Skeletal muscle satellite cell (primary cell): ENCODE results near the gene CEPT1.

Source experiments
- H3K27me3 ChIP-seq: 2 replicates; pipeline ENCODE4 v1.7.0; 2013; ENCODE audit warnings: low read length; ENCODE audit not compliant: control insufficient read depth, insufficient read depth
- H3K36me3 ChIP-seq: 2 replicates; pipeline ENCODE4 v1.7.0; 2013; ENCODE audit warnings: mild to moderate bottlenecking, control low read depth, low read length; ENCODE audit not compliant: insufficient read depth
- H3K4me1 ChIP-seq: 2 replicates; pipeline ENCODE4 v1.7.0; 2013; ENCODE audit warnings: low read length; ENCODE audit not compliant: control insufficient read depth, insufficient read depth
- H3K4me2 ChIP-seq: 2 replicates; pipeline ENCODE4 v1.7.0; 2013; ENCODE audit warnings: mild to moderate bottlenecking, low read length
- H3K4me3 ChIP-seq: 2 replicates; pipeline ENCODE4 v1.7.0; 2013; ENCODE audit warnings: low read length
- H3K9ac ChIP-seq: 2 replicates; pipeline ENCODE4 v1.7.0; 2013; ENCODE audit warnings: mild to moderate bottlenecking, low read depth, low read length, moderate library complexity
- H3K9me3 ChIP-seq: replicated peaks from 2 replicates; pipeline ENCODE4 v1.7.0; 2013; ENCODE audit warnings: mild to moderate bottlenecking, control low read depth, low read length

The CEPT1 gene

GRCh38 chr1:111196213-111196612 lies 56.2 kb downstream of the CEPT1 start:
- Histone ChIP-seq H3K36me3 (no peaks in the 10 kb centered on the region), H3K4me3 (no peak overlapping the region), H3K4me2 (no peak overlapping the region), H3K9ac (no peak overlapping the region), H3K9me3 (no peaks in the 10 kb centered on the region), H3K27me3 (no peaks in the 10 kb centered on the region), H3K4me1 (peaks cover 8% of the 10 kb centered on the region)

DNA sequence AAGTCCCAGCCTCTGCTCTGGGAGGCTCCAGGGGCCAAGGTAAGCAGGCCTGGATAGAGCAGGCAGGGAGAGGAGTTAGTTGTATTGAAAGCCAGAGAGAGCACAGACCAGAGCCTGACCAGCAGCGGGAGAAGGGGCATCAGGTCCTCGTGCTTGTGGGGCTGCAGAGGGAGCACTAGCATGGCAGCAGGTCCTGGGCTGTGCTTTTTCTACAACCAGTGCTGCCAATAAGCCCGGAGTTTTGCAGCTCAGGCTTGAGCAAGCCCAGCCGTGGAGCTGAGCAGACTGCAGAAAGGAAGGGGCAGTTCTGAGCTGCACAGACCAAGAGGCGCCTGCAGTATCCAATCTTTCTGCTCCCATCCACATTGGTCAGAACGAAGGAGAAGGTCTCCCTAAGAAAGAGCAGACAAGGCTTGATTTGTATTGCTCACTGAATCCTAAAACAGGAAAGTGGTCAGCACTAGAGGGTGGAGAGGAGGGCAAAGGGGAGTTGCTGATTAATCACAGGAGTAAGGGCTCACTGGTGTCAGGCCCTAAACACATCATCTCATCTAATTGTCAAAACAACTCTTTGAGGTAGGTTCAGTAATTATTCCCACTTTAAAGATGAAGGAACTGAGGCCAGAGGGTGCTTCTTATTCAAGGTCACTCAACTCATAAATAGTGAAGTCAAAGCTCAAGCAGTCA lies 57.7 kb downstream of the CEPT1 start:
- H3K4me1 ChIP-seq = no peaks in the 10 kb centered on the region
- no peak overlapping the region for H3K9ac ChIP-seq
- H3K27me3 ChIP-seq = no peaks in the 10 kb centered on the region
- H3K4me2 ChIP-seq = no peak overlapping the region
- no peak overlapping the region for H3K4me3 ChIP-seq
- H3K9me3 ChIP-seq = no peaks in the 10 kb centered on the region
- H3K36me3 ChIP-seq = no peaks in the 10 kb centered on the region

- H3K36me3 ChIP-seq = no peaks in the 10 kb centered on the region
Measured at GRCh38 chr1:111198836-111199235, 58.8 kb downstream of the CEPT1 start.

DNA sequence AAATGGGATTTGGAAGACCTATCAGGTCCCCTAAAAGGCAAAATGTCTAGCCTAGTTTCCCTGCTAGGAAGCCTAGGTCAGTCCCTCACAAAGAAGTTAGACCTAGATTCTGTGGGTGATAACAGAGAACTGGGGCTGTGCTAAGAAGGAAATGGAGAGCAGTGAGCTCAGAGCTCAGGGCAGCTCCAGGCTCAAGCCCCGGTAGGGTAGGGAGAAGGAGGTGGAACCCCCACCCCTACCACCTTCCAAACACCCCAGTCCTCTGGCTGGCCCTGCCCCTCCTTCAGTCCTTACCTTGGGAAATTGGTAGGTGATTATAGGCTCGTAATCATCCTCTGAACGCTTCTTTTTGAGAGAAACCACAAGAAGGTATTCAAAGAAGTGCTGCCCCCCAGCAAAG lies 59.3 kb downstream of the CEPT1 start:
- no peak overlapping the region for H3K9ac ChIP-seq
- no peak overlapping the region for H3K4me2 ChIP-seq
- peaks cover under 1% of the 10 kb centered on the region for H3K4me1 ChIP-seq
- H3K36me3 ChIP-seq = no peaks in the 10 kb centered on the region
- peaks cover 10% of the 10 kb centered on the region for H3K27me3 ChIP-seq
- no peak overlapping the region for H3K4me3 ChIP-seq
- no peaks in the 10 kb centered on the region for H3K9me3 ChIP-seq

More at GRCh38 chr1:111198836-111199235, 58.8 kb downstream of the CEPT1 start:
- Histone ChIP-seq H3K9me3 (no peaks in the 10 kb centered on the region), H3K27me3 (peaks cover 9% of the 10 kb centered on the region), H3K4me1 (no peaks in the 10 kb centered on the region), H3K4me2 (no peak overlapping the region), H3K9ac (no peak overlapping the region), H3K4me3 (no peak overlapping the region)

DNA sequence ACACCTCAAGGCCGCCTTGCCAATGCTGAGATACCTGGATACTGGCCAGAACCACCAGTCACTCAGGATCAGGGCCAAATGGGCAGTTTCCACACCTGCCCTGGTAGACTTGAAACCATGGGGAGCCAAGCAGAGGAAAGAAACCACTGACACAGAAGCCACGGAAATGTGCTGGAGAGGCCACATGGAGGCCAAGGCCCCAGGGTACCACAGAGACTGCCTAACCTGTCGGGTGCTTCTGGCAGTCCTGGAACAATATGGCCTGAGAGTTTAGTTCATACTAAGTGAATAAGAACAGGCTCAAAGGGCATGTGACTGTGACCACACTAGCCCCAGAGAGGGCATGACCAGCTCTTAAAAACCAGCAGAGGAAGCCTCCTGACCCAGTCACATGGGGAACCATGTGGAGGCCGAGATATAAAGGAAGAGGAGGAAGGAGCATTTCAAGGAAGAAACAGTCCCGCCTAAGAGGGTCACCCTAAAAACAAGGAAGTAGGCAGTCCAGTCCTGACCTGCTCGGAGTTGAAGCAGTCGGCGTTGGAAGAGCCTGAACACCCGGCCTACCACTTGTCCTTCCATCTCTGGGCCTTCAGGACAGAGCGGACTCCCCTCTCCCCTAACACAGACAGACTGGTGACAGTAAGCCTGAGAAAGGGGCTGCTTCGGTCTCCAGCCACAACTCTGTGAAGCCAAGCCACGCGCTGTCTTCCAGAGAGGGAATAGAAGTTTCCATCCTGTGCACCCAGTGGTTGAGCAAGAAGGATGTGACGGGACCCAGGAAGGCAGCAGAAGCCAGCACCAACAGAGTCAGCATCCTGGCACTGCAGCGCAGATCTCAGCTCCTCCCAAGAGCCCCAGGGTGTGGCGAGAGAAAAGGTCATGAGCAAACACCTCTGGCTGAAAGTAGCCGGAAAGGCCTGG lies 60.1 kb downstream of the CEPT1 start, which contains the start of gene DENND2D:
TSS of gene DENND2D (minus strand) at position 766 of the 921 bp plus-strand sequence. CDS start at position 579, 187 bp downstream.
- H3K36me3 ChIP-seq = no peaks in the 10 kb centered on the region
- H3K4me3 ChIP-seq = no peak within 1 kb of the TSS
- H3K9ac ChIP-seq = no peak within 1 kb of the TSS

GRCh38 chr1:111200802-111201161 lies 60.8 kb downstream of the CEPT1 start:
- no peaks in the 10 kb centered on the region for H3K36me3 ChIP-seq
- no peak overlapping the region for H3K9ac ChIP-seq
- H3K4me2 ChIP-seq = no peak overlapping the region
- H3K27me3 ChIP-seq = peaks cover 25% of the 10 kb centered on the region
- H3K9me3 ChIP-seq = no peaks in the 10 kb centered on the region
- H3K4me1 ChIP-seq = peaks cover 4% of the 10 kb centered on the region
- no peak overlapping the region for H3K4me3 ChIP-seq

More for the DNA sequence above, 60.1 kb downstream of the CEPT1 start, which contains the start of gene DENND2D:
- Histone ChIP-seq H3K4me1 (peaks cover 4% of the 10 kb centered on the region), H3K27me3 (peaks cover 18% of the 10 kb centered on the region), H3K9me3 (no peaks in the 10 kb centered on the region), H3K4me2 (no peak within 1 kb of the TSS)

GRCh38 chr1:111201275-111202090 lies 61.5 kb downstream of the CEPT1 start:
- Histone ChIP-seq H3K27me3 (peaks cover 32% of the 10 kb centered on the region), H3K4me3 (no peak overlapping the region), H3K4me2 (no peak overlapping the region), H3K4me1 (peaks cover 4% of the 10 kb centered on the region), H3K36me3 (no peaks in the 10 kb centered on the region), H3K9ac (no peak overlapping the region), H3K9me3 (no peaks in the 10 kb centered on the region)

DNA sequence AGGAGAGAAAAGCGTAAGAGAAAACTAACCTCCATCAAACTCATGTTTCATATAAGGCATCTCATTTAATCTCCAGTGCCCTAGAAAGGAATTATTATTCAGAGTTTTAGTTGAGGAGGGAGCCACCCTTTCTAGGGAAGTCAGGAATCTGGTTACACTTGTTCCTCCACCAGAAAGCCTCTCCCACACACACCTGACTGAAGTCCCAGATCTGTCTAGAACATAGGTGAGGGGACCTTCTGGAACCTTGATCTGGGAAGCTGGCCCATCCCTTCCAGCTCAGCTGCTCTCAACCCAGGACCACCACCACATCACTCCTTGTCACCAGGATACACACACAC lies 62.3 kb downstream of the CEPT1 start:
- Histone ChIP-seq H3K9me3 (no peaks in the 10 kb centered on the region), H3K36me3 (no peaks in the 10 kb centered on the region), H3K9ac (no peak overlapping the region), H3K4me1 (peaks cover 4% of the 10 kb centered on the region), H3K4me3 (no peak overlapping the region), H3K4me2 (no peak overlapping the region), H3K27me3 (peaks cover 40% of the 10 kb centered on the region)

DNA sequence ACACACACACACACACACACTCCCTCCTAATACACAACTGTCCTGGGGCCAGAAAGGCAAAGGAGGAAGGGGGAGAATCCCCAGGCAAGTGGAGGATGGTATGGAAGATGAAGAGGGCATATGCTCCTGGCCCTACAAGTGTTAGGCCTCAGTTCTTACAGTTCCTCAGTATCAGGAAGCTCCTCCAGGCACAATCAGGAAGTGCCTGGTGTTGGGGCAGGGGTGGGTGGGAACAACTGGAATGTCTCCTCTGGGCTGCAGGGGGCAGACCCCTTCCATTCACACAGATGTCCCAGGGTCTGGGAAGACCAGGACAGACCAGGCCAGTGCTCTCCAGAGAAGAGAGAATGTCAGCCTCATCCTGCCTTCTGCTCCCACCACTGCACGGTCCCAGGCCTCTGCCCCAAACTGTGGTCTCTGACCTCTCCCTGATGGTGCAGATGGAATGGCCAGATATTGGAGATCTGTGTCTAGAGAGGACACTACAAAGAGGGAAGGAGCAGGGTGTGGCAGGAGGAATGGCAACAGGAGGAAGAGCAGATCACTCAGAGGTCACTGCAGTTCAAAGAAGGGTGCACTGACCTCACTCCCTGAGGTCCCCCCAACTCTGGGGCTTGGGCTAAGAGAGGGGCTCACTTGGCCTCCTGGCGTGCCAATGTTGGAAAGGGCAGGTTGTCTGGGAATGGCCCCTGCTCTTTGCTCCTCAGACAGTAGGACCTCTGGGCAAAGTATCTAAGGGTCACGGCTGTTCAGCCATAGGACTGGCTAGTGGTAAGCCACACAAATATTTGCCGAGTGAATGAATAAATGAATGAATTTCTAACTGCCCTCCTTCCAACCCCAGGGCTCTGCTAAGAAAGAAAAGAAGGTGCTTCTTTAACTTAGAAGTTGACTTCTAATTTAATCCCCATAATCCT lies 62.9 kb downstream of the CEPT1 start:
- H3K9me3 ChIP-seq = no peaks in the 10 kb centered on the region
- no peaks in the 10 kb centered on the region for H3K36me3 ChIP-seq
- peak overlapping the region; percentile 75 for H3K4me3 ChIP-seq
- H3K4me1 ChIP-seq = peaks cover 4% of the 10 kb centered on the region
- H3K9ac ChIP-seq = no peak overlapping the region
- H3K27me3 ChIP-seq = peaks cover 46% of the 10 kb centered on the region
- peak overlapping the region; percentile 86 for H3K4me2 ChIP-seq

DNA sequence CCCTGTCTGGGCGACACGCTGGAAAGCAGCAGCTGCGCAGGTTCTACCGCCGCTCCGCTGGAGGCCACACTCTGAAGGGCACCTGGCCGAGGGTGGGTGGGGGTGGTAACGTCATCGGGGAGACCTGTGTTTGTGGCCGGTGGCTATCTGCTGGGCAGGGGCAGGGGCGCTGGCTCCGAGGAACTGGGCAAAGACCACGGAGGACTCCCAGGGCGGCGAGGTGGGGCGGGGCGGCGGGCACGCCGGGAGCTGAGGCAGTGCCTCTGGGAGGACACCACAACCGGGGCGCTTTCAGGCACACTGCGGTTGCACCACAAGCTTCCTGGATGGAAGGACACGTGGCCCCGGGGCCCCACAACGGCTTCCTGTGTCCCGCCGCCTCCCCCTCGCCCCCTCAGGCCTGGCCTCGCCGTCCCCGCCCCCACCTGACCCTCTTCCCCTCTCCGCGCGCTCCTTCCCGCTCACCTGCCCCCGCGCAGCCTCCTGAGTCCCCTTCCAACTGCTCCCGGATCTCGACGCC lies 63.7 kb downstream of the CEPT1 start:
- H3K36me3 ChIP-seq = no peaks in the 10 kb centered on the region
- H3K4me2 ChIP-seq = peak overlapping the region; percentile 86
- H3K9me3 ChIP-seq = no peaks in the 10 kb centered on the region
- peaks cover 4% of the 10 kb centered on the region for H3K4me1 ChIP-seq
- H3K4me3 ChIP-seq = peak overlapping the region; percentile 75
- peaks cover 54% of the 10 kb centered on the region for H3K27me3 ChIP-seq
- H3K9ac ChIP-seq = peak overlapping the region; percentile 67
